WTC11 (cell line): ENCODE results near the gene MAP3K6. TPM values are rescaled to one million over a fixed set of nuclear protein-coding genes. Genes with fewer than 3 reads are reported as not detected.

Source experiments
- ATAC-seq: fragments of 200-7000 bp; cut with Tn5 transposase; 2 replicates; pipeline ENCODE4 v1.10.0; 2021; ENCODE audit warnings: mild to moderate bottlenecking, moderate library complexity
- CTCF ChIA-PET: fragments of 300-600 bp; sonication (Branson Sonifier 250); formaldehyde crosslinking; loops from one replicate; lab custom pipeline; 2021; ENCODE audit warnings: antibody characterized with exemption; lab: Charles Lee
- POLR2A ChIA-PET: fragments of 350-600 bp; sonication (Branson Sonifier 250); formaldehyde crosslinking; loops from one replicate; lab custom pipeline; 2021; ENCODE audit warnings: antibody characterized with exemption; lab: Charles Lee
- DNase-seq: peaks from one replicate; pipeline ENCODE4 v3.0.0; 2021; ENCODE audit warnings: low spot score
- H3K27ac Mint-ChIP-seq: 2 replicates; pipeline ENCODE4 v1.8.0; 2021; ENCODE audit warnings: mixed read lengths
- H3K27me3 Mint-ChIP-seq: 2 replicates; pipeline ENCODE4 v1.8.0; 2021; ENCODE audit warnings: low read depth, mild to moderate bottlenecking, moderate library complexity, mixed read lengths
- H3K36me3 Mint-ChIP-seq: 2 replicates; pipeline ENCODE4 v1.8.0; 2021; ENCODE audit warnings: mixed read lengths
- H3K4me1 Mint-ChIP-seq: 2 replicates; pipeline ENCODE4 v1.8.0; 2022; ENCODE audit warnings: mixed read lengths
- H3K4me3 Mint-ChIP-seq: 2 replicates; pipeline ENCODE4 v1.8.0; 2021; ENCODE audit warnings: mild to moderate bottlenecking, moderate library complexity, mixed read lengths
- H3K9me3 Mint-ChIP-seq: 2 replicates; pipeline ENCODE4 v1.8.0; 2021; ENCODE audit warnings: mixed read lengths
- AR ChIP-seq: fragments of 250-450 bp; sonication (Bioruptor Pico); IDR thresholded peaks from 2 replicates; pipeline ENCODE4 v1.9.0; 2021; ENCODE audit warnings: mild to moderate bottlenecking
- CDX4 ChIP-seq: fragments of 250-450 bp; sonication (Bioruptor Pico); IDR thresholded peaks from 2 replicates; pipeline ENCODE4 v1.9.0; 2021; ENCODE audit warnings: moderate library complexity, mild to moderate bottlenecking, inconsistent platforms, borderline replicate concordance
- CREB1 ChIP-seq: sonication (generic); formaldehyde crosslinking; IDR thresholded peaks from 2 replicates; pipeline ENCODE4 v1.8.0; 2023; ENCODE audit warnings: mild to moderate bottlenecking, missing genetic modification reagents
- CTCF ChIP-seq: fragments of 200-600 bp; IDR thresholded peaks from 2 replicates; pipeline ENCODE4 v1.8.0; 2022; ENCODE audit warnings: antibody characterized with exemption
- FOXK1 ChIP-seq: sonication (generic); formaldehyde crosslinking; IDR thresholded peaks from 2 replicates; pipeline ENCODE4 v1.8.0; 2022; ENCODE audit warnings: mild to moderate bottlenecking, moderate library complexity, missing genetic modification reagents
- GRHL2 ChIP-seq: fragments of 250-450 bp; sonication (Bioruptor Pico); IDR thresholded peaks from 2 replicates; pipeline ENCODE4 v1.8.0; 2022; ENCODE audit warnings: mild to moderate bottlenecking, moderate library complexity; ENCODE audit not compliant: insufficient replicate concordance, severe bottlenecking
- HMGXB4 ChIP-seq: sonication (generic); formaldehyde crosslinking; IDR thresholded peaks from 2 replicates; pipeline ENCODE4 v1.8.1; 2023; ENCODE audit warnings: mild to moderate bottlenecking, moderate library complexity, missing genetic modification reagents
- MAX ChIP-seq: sonication (generic); formaldehyde crosslinking; IDR thresholded peaks from 2 replicates; pipeline ENCODE4 v1.8.0; 2022; ENCODE audit warnings: mild to moderate bottlenecking, missing genetic modification reagents
- MXD4 ChIP-seq: fragments of 250-450 bp; sonication (Bioruptor Pico); IDR thresholded peaks from 2 replicates; pipeline ENCODE4 v1.8.0; 2021; ENCODE audit warnings: mild to moderate bottlenecking, moderate library complexity, borderline replicate concordance
- TCF7 ChIP-seq: sonication (generic); formaldehyde crosslinking; IDR thresholded peaks from 2 replicates; pipeline ENCODE4 v1.8.0; 2022; ENCODE audit warnings: mild to moderate bottlenecking, low read depth, missing genetic modification reagents, moderate library complexity
- ZMAT4 ChIP-seq: fragments of 250-450 bp; sonication (Bioruptor Pico); IDR thresholded peaks from 2 replicates; pipeline ENCODE4 v1.9.0; 2021; ENCODE audit warnings: mild to moderate bottlenecking
- ZNF138 ChIP-seq: sonication (generic); formaldehyde crosslinking; conservative IDR thresholded peaks from 2 replicates; pipeline ENCODE4 v1.8.1; 2022; ENCODE audit warnings: mild to moderate bottlenecking, moderate library complexity, missing genetic modification reagents
- ZNF396 ChIP-seq: fragments of 250-450 bp; sonication (Bioruptor Pico); IDR thresholded peaks from 2 replicates; pipeline ENCODE4 v1.8.0; 2021; ENCODE audit warnings: mild to moderate bottlenecking, moderate library complexity, borderline replicate concordance
- ZNF425 ChIP-seq: fragments of 250-450 bp; sonication (Bioruptor Pico); conservative IDR thresholded peaks from 2 replicates; pipeline ENCODE4 v1.9.0; 2021; ENCODE audit warnings: mild to moderate bottlenecking
- total RNA-seq: library from RNA; stranded (reverse); gene quantifications from 3 replicates; pipeline ENCODE4 v1.2.3, GENCODE V29; 2021

The MAP3K6 gene
- total RNA-seq, 1 experiment from 2014 or later = 15.0 TPM

GRCh38 chr1:27380766-27381733 is 14.3 kb upstream of the MAP3K6 start:
- ChIA-PET POLR2A (interaction anchor here (0.5 kb wide), 1 partner anchor 15 kb away, joined by 4 read pairs; no protein-coding TSS in a partner anchor), CTCF (interaction anchor here (1.0 to 13.1 kb wide), 8 partner anchors 10 to 336 kb away, joined by 4 to 260 read pairs (median 17); partner anchors contain the start of genes GPR3 and MAP3K6)
- Mint-ChIP-seq H3K4me3 (0 out of 2 replicates have a peak overlapping the region, but pooled peaks have one; percentile 34), H3K27me3 (peaks cover 24% of the 10 kb centered on the region), H3K9me3 (no peaks in the 10 kb centered on the region), H3K27ac (no peak overlapping the region), H3K36me3 (no peaks in the 10 kb centered on the region), H3K4me1 (peaks cover 4% of the 10 kb centered on the region; the same call in 1 of the 2 replicates)
- ATAC-seq (no peak), DNase-seq (no peak)
- TF ChIP-seq AR (CRISPR knock-in tag) (no peak), ZNF396 (CRISPR knock-in tag) (no peak)

GRCh38 chr1:27380224-27380623 is 13.5 kb upstream of the MAP3K6 start:
- TF ChIP-seq CREB1 (CRISPR knock-in tag) (no peak), ZMAT4 (CRISPR knock-in tag) (no peak), GRHL2 (CRISPR knock-in tag) (no peak), CDX4 (no peak), ZNF425 (CRISPR knock-in tag) (no peak), FOXK1 (no peak), TCF7 (no peak), ZNF138 (CRISPR knock-in tag) (no peak), HMGXB4 (no peak), CTCF (no peak), MXD4 (CRISPR knock-in tag) (no peak), MAX (CRISPR knock-in tag) (no peak)
- ATAC-seq (no peak), DNase-seq (no peak)
- Mint-ChIP-seq H3K36me3 (no peaks in the 10 kb centered on the region), H3K27ac (no peak overlapping the region), H3K4me1 (peaks cover 4% of the 10 kb centered on the region; the same call in 1 of the 2 replicates), H3K4me3 (no peak overlapping the region), H3K9me3 (no peaks in the 10 kb centered on the region), H3K27me3 (peaks cover 21% of the 10 kb centered on the region)
- CTCF ChIA-PET = interaction anchor here (13.1 kb wide), 1 partner anchor 82 kb away, joined by 260 read pairs; no protein-coding TSS in a partner anchor
- POLR2A ChIA-PET = no interaction called here
